Naive thymus-derived CD4-positive, alpha-beta T cell (primary cell): Measurements from ENCODE around the gene TCF21. TPM values are rescaled to one million over a fixed set of nuclear protein-coding genes. Genes with fewer than 3 reads are reported as not detected.
A peak's percentile ranks its signal among the peaks of the same experiment; 100 is the strongest.

Experiments used
- ATAC-seq: fragments of 150-1000 bp; cut with Tn5 transposase; 2 replicates; pipeline ENCODE4 v1.10.0; 2021; ENCODE audit warnings: mild to moderate bottlenecking, moderate library complexity
- CTCF ChIA-PET: fragments of 350-600 bp; sonication (Branson Sonifier 250); formaldehyde crosslinking; loops from one replicate; lab custom pipeline; 2021; ENCODE audit warnings: antibody characterized with exemption; lab: Charles Lee
- POLR2A ChIA-PET: fragments of 350-600 bp; sonication (Branson Sonifier 250); formaldehyde crosslinking; loops from one replicate; lab custom pipeline; 2021; ENCODE audit warnings: antibody characterized with exemption, inconsistent platforms; lab: Charles Lee
- DNase-seq, 9 donors: peaks; one replicate each; pipeline versions ENCODE4 v3.0.0 to v3.0.0-alpha.2; 2020 to 2022; ENCODE audit warnings: mixed read lengths in 1 of 9
- H3K27ac ChIP-seq: one replicate; pipeline ENCODE4 v1.7.0; 2013; ENCODE audit warnings: mild to moderate bottlenecking, low read depth, low read length, moderate library complexity
- H3K27me3 ChIP-seq, 2 donors: one replicate each; pipeline ENCODE4 v1.7.0; 2013; ENCODE audit warnings: low read length in 2 of 2, mild to moderate bottlenecking in 2 of 2, moderate library complexity in 2 of 2; ENCODE audit not compliant: control insufficient read depth in 2 of 2, insufficient read depth in 2 of 2
- H3K36me3 ChIP-seq, 3 experiments: 1 replicate in 2 of 3; 2 replicates in 1 of 3; pipeline ENCODE4 v1.7.0; 2013; ENCODE audit warnings: low read length in 3 of 3, mild to moderate bottlenecking in 3 of 3, moderate library complexity in 1 of 3; ENCODE audit not compliant: insufficient read depth in 3 of 3, control insufficient read depth in 2 of 3
- H3K4me1 ChIP-seq, 2 donors: one replicate each; pipeline ENCODE4 v1.7.0; 2013; ENCODE audit warnings: low read length in 2 of 2, mild to moderate bottlenecking in 2 of 2, moderate library complexity in 1 of 2; ENCODE audit not compliant: control insufficient read depth in 2 of 2, insufficient read depth in 2 of 2
- H3K4me3 ChIP-seq: 2 replicates; pipeline ENCODE4 v1.7.0; 2013; ENCODE audit warnings: mild to moderate bottlenecking, low read length
- H3K9me3 ChIP-seq, 3 experiments: 1 replicate in 2 of 3; 2 replicates in 1 of 3; pipeline ENCODE4 v1.7.0; 2013; ENCODE audit warnings: low read length in 3 of 3; ENCODE audit not compliant: control insufficient read depth in 2 of 3
- H3K27ac Mint-ChIP-seq, 9 donors: one replicate each; pipeline ENCODE4 v1.8.0; 2020 to 2022; ENCODE audit warnings: mixed read lengths in 9 of 9, mild to moderate bottlenecking in 8 of 9, moderate library complexity in 5 of 9, inconsistent platforms in 2 of 9
- H3K27me3 Mint-ChIP-seq, 5 donors: one replicate each; pipeline ENCODE4 v1.8.0; 2021 to 2022; ENCODE audit warnings: mixed read lengths in 5 of 5, mild to moderate bottlenecking in 1 of 5
- H3K36me3 Mint-ChIP-seq, 5 donors: one replicate each; pipeline ENCODE4 v1.8.0; 2020 to 2022; ENCODE audit warnings: mixed read lengths in 5 of 5, mild to moderate bottlenecking in 3 of 5, inconsistent platforms in 1 of 5
- H3K4me1 Mint-ChIP-seq, 7 donors: one replicate each; pipeline ENCODE4 v1.8.0; 2020 to 2022; ENCODE audit warnings: mixed read lengths in 7 of 7, mild to moderate bottlenecking in 3 of 7, inconsistent platforms in 1 of 7
- H3K4me3 Mint-ChIP-seq, 10 donors: one replicate each; pipeline ENCODE4 v1.8.0; 2020 to 2022; ENCODE audit warnings: mild to moderate bottlenecking in 10 of 10, mixed read lengths in 10 of 10, moderate library complexity in 6 of 10, inconsistent platforms in 2 of 10
- H3K9me3 Mint-ChIP-seq, 11 donors: one replicate each; pipeline ENCODE4 v1.8.0; 2020 to 2022; ENCODE audit warnings: mixed read lengths in 11 of 11, mild to moderate bottlenecking in 4 of 11, inconsistent platforms in 1 of 11, moderate library complexity in 1 of 11
- intact Hi-C, 2 donors: fragments of 100-400 bp; cut with micrococcal nuclease; formaldehyde crosslinking; loops; one replicate each; pipeline ENCODE4 v1.15.1; 2023
- polyA plus RNA-seq, 2 donors: library from polyadenylated mRNA; unstranded; fragments of 300-500 nt; fragmentation: Illumina TruSeq; gene quantifications; one replicate each; pipeline ENCODE4 v1.2.3, GENCODE V29; 2021
- total RNA-seq, 6 experiments: library from RNA in 5 of 6; stranded (reverse) in 5 of 6; gene quantifications; 1 replicate in 5 of 6; 2 replicates in 1 of 6; pipeline ENCODE4 v1.2.3 and lab custom pipeline; 2021 to 2026

Gene TCF21
- total and polyA plus RNA-seq, 7 experiments from 2014 or later = not detected

- Mint-ChIP-seq H3K4me3 (peak overlapping the region; percentile 41 to 88 (median 76)), H3K27ac (no peak overlapping the region), H3K9me3 (peaks cover 0 to 8% (median 0%) of the 10 kb centered on the region in 11 donors), H3K4me1 (peaks cover 17 to 60% (median 44%) of the 10 kb centered on the region in 7 donors), H3K27me3 (peaks cover 88 to 94% (median 92%) of the 10 kb centered on the region in 5 donors), H3K36me3 (peaks cover 0 to 4% (median 0%) of the 10 kb centered on the region in 5 donors)
- ChIA-PET POLR2A (no interaction called here), CTCF (no interaction called here)
- Histone ChIP-seq H3K4me1 (peaks cover 9 to 13% of the 10 kb centered on the region in 2 donors), H3K36me3 (no peaks in the 10 kb centered on the region), H3K9me3 (no peaks in the 10 kb centered on the region), H3K27ac (no peak overlapping the region), H3K4me3 (no peak overlapping the region), H3K27me3 (peaks cover 14 to 44% of the 10 kb centered on the region in 2 donors)
- intact Hi-C loops = loop anchor here in 1 of 2 donors (1.0 to 5.0 kb wide), 2 partner anchors 38 to 650 kb away; partner anchors contain the start of gene EYA4
- no peak for ATAC-seq
- DNase-seq = no peak
These were observed 3.3 kb downstream of the TCF21 start for GRCh38 chr6:133891927-133892812.

GRCh38 chr6:133892813-133893691 lies 4.1 kb downstream of the TCF21 start:
- DNase-seq (no peak), ATAC-seq (no peak)
- ChIA-PET POLR2A (no interaction called here), CTCF (interaction anchor here (1.1 to 1.2 kb wide), 2 partner anchors 9 to 24 kb away, joined by 3 read pairs; no protein-coding TSS in a partner anchor)
- intact Hi-C loops = loop anchor here in 1 of 2 donors (5.0 kb wide), 1 partner anchor 651 kb away; the partner anchor contains the start of gene EYA4
- peak overlapping the region in 9 of 10 donors; percentile 15 to 78 (median 39) for H3K4me3 Mint-ChIP-seq
- H3K27ac Mint-ChIP-seq = peak overlapping the region in 1 of 9 donors; percentile 35
- Histone ChIP-seq H3K9me3 (no peaks in the 10 kb centered on the region), H3K27ac (no peak overlapping the region), H3K36me3 (no peaks in the 10 kb centered on the region), H3K27me3 (peaks cover 14 to 39% of the 10 kb centered on the region in 2 donors), H3K4me3 (no peak overlapping the region), H3K4me1 (peaks cover 9 to 13% of the 10 kb centered on the region in 2 donors)
- H3K9me3 Mint-ChIP-seq = peaks cover 0 to 8% (median 0%) of the 10 kb centered on the region in 11 donors
- H3K4me1 Mint-ChIP-seq = peaks cover 17 to 59% (median 44%) of the 10 kb centered on the region in 7 donors
- H3K27me3 Mint-ChIP-seq = peaks cover 87 to 94% (median 92%) of the 10 kb centered on the region in 5 donors
- peaks cover 0 to 4% (median 0%) of the 10 kb centered on the region in 5 donors for H3K36me3 Mint-ChIP-seq

GRCh38 chr6:133893946-133894345 lies 5.0 kb downstream of the TCF21 start:
- Histone ChIP-seq H3K4me3 (no peak overlapping the region), H3K36me3 (no peaks in the 10 kb centered on the region), H3K27me3 (peaks cover 14 to 33% of the 10 kb centered on the region in 2 donors), H3K27ac (no peak overlapping the region), H3K9me3 (no peaks in the 10 kb centered on the region), H3K4me1 (peaks cover 9 to 13% of the 10 kb centered on the region in 2 donors)
- intact Hi-C loops = loop anchor here in 1 of 2 donors (5.0 kb wide), 1 partner anchor 652 kb away; the partner anchor contains the start of gene EYA4
- POLR2A ChIA-PET = no interaction called here
- Mint-ChIP-seq H3K4me1 (peaks cover 13 to 51% (median 37%) of the 10 kb centered on the region in 7 donors), H3K36me3 (peaks cover 0 to 4% (median 0%) of the 10 kb centered on the region in 5 donors), H3K9me3 (peaks cover 0 to 8% (median 0%) of the 10 kb centered on the region in 11 donors), H3K27ac (no peak overlapping the region), H3K4me3 (peak overlapping the region in 1 of 10 donors; percentile 14), H3K27me3 (peaks cover 86 to 93% (median 91%) of the 10 kb centered on the region in 5 donors)
- ATAC-seq = no peak
- CTCF ChIA-PET = interaction anchor here (1.1 to 1.2 kb wide), 2 partner anchors 10 to 23 kb away, joined by 3 read pairs; no protein-coding TSS in a partner anchor
- no peak for DNase-seq

- H3K9me3 ChIP-seq = no peaks in the 10 kb centered on the region
- H3K4me3 ChIP-seq = no peak overlapping the region
- Mint-ChIP-seq H3K4me3 (no peak overlapping the region), H3K36me3 (peaks cover 0 to 4% (median 0%) of the 10 kb centered on the region in 5 donors), H3K27ac (no peak overlapping the region), H3K4me1 (peaks cover 13 to 47% (median 33%) of the 10 kb centered on the region in 7 donors), H3K9me3 (peaks cover 0 to 6% (median 0%) of the 10 kb centered on the region in 11 donors), H3K27me3 (peaks cover 84 to 89% (median 87%) of the 10 kb centered on the region in 5 donors)
- CTCF ChIA-PET = interaction anchor here (1.1 to 1.2 kb wide), 2 partner anchors 11 to 23 kb away, joined by 3 read pairs; no protein-coding TSS in a partner anchor
- H3K27me3 ChIP-seq = peaks cover 14 to 28% of the 10 kb centered on the region in 2 donors
- POLR2A ChIA-PET = no interaction called here
- DNase-seq (no peak), ATAC-seq (no peak)
- H3K36me3 ChIP-seq = no peaks in the 10 kb centered on the region
- intact Hi-C loops = loop anchor here in 1 of 2 donors (5.0 kb wide), 1 partner anchor 652 kb away; the partner anchor contains the start of gene EYA4
- H3K27ac ChIP-seq = no peak overlapping the region
- peaks cover 9 to 13% of the 10 kb centered on the region in 2 donors for H3K4me1 ChIP-seq
These were observed 5.5 kb downstream of the TCF21 start for GRCh38 chr6:133894369-133894768.

GRCh38 chr6:133894795-133895358 lies 6.0 kb downstream of the TCF21 start:
- Histone ChIP-seq H3K27ac (no peak overlapping the region), H3K9me3 (no peaks in the 10 kb centered on the region), H3K4me3 (no peak overlapping the region), H3K4me1 (peaks cover 9 to 10% of the 10 kb centered on the region in 2 donors), H3K27me3 (peaks cover 14 to 23% of the 10 kb centered on the region in 2 donors), H3K36me3 (no peaks in the 10 kb centered on the region)
- DNase-seq (no peak), ATAC-seq (no peak)
- H3K4me1 Mint-ChIP-seq = peaks cover 12 to 45% (median 31%) of the 10 kb centered on the region in 7 donors
- POLR2A ChIA-PET = no interaction called here
- H3K9me3 Mint-ChIP-seq = peaks cover 0 to 6% (median 0%) of the 10 kb centered on the region in 11 donors
- H3K27me3 Mint-ChIP-seq = peaks cover 81 to 86% (median 82%) of the 10 kb centered on the region in 5 donors
- no peak overlapping the region for H3K4me3 Mint-ChIP-seq
- H3K36me3 Mint-ChIP-seq = peaks cover 0 to 4% (median 0%) of the 10 kb centered on the region in 5 donors
- intact Hi-C loops = loop anchor here in 1 of 2 donors (5.0 kb wide), 1 partner anchor 653 kb away; the partner anchor contains the start of gene EYA4
- H3K27ac Mint-ChIP-seq = no peak overlapping the region
- CTCF ChIA-PET = no interaction called here
